HepG2 (cell line): Measurements from ENCODE around the gene CELF5. TPM values are rescaled to one million over a fixed set of nuclear protein-coding genes. Genes with fewer than 3 reads are reported as not detected.

ENCODE experiments used
- CBX2 ChIP-seq, 2 experiments: fragments of 200-600 bp in 1 of 2; sonication (generic); formaldehyde crosslinking in 1 of 2; IDR thresholded peaks; 2 replicates each; pipeline versions ENCODE4 v1.7.0 to v1.8.1; 2018 to 2022; ENCODE audit warnings: low read depth in 2 of 2, low read length in 1 of 2, mild to moderate bottlenecking in 1 of 2, missing genetic modification reagents in 1 of 2
- FOXK2 ChIP-seq: fragments of 450-650 bp; IDR thresholded peaks from 2 replicates; pipeline ENCODE4 v1.6.1; 2016
- GABPB1 ChIP-seq: IDR thresholded peaks from 2 replicates; pipeline ENCODE4 v1.6.1; 2016; ENCODE audit warnings: mild to moderate bottlenecking, missing genetic modification reagents, moderate library complexity, missing compliant biosample characterization
- HOXA9 ChIP-seq: sonication (generic); formaldehyde crosslinking; IDR thresholded peaks from 2 replicates; pipeline ENCODE4 v1.8.1; 2022; ENCODE audit warnings: missing genetic modification reagents, mild to moderate bottlenecking, moderate library complexity, borderline replicate concordance
- IRF2 ChIP-seq: IDR thresholded peaks from 2 replicates; pipeline ENCODE4 v1.6.1; 2018; ENCODE audit warnings: missing genetic modification reagents, missing compliant biosample characterization
- KDM5A ChIP-seq: fragments of 200-600 bp; sonication (generic); IDR thresholded peaks from 2 replicates; pipeline ENCODE4 v1.7.0; 2018; ENCODE audit warnings: antibody characterized with exemption, mild to moderate bottlenecking, low read length, borderline replicate concordance
- NCOA2 ChIP-seq: sonication (generic); formaldehyde crosslinking; IDR thresholded peaks from 2 replicates; pipeline ENCODE4 v1.8.0; 2022; ENCODE audit warnings: inconsistent platforms
- NONO ChIP-seq, 2 experiments: fragments of 450-650 bp in 1 of 2; sonication (generic) in 1 of 2; formaldehyde crosslinking in 1 of 2; IDR thresholded peaks in 1 of 2; conservative IDR thresholded peaks in 1 of 2; 2 replicates each; pipeline versions ENCODE4 v1.6.1 to v1.8.0; 2017 to 2022; ENCODE audit warnings: mild to moderate bottlenecking in 1 of 2, missing genetic modification reagents in 1 of 2, moderate library complexity in 1 of 2
- SIX4 ChIP-seq: sonication (generic); formaldehyde crosslinking; IDR thresholded peaks from 2 replicates; pipeline ENCODE4 v1.4.0; 2020; ENCODE audit warnings: missing genetic modification reagents
- TBP ChIP-seq: sonication (generic); formaldehyde crosslinking; IDR thresholded peaks from 2 replicates; pipeline ENCODE4 v1.5.0; 2020; ENCODE audit warnings: missing genetic modification reagents
- ZFP1 ChIP-seq: IDR thresholded peaks from 2 replicates; pipeline ENCODE4 v1.6.1; 2016
- ZNF234 ChIP-seq: sonication (generic); formaldehyde crosslinking; conservative IDR thresholded peaks from 2 replicates; pipeline ENCODE4 v1.5.1; 2020; ENCODE audit warnings: mild to moderate bottlenecking, missing genetic modification reagents
- ZNF256 ChIP-seq: sonication (generic); formaldehyde crosslinking; conservative IDR thresholded peaks from 2 replicates; pipeline ENCODE4 v1.4.0; 2020; ENCODE audit warnings: missing genetic modification reagents
- ZNF337 ChIP-seq: sonication (generic); formaldehyde crosslinking; IDR thresholded peaks from 2 replicates; pipeline ENCODE4 v1.5.1; 2020; ENCODE audit warnings: missing genetic modification reagents, low read depth, mild to moderate bottlenecking, borderline replicate concordance
- ZNF557 ChIP-seq: sonication (generic); formaldehyde crosslinking; IDR thresholded peaks from 2 replicates; pipeline ENCODE4 v1.4.0; 2020; ENCODE audit warnings: missing genetic modification reagents
- ZNF589 ChIP-seq: sonication (generic); formaldehyde crosslinking; conservative IDR thresholded peaks from 2 replicates; pipeline ENCODE4 v1.8.0; 2022; ENCODE audit warnings: mild to moderate bottlenecking, moderate library complexity, missing genetic modification reagents
- ZNF709 ChIP-seq: sonication (generic); formaldehyde crosslinking; IDR thresholded peaks from 2 replicates; pipeline ENCODE4 v1.5.0; 2020; ENCODE audit warnings: mild to moderate bottlenecking, missing genetic modification reagents
- ZSCAN9 ChIP-seq: IDR thresholded peaks from 2 replicates; pipeline ENCODE4 v1.6.1; 2016; ENCODE audit warnings: borderline replicate concordance
- polyA plus RNA-seq, 8 experiments: library from polyadenylated mRNA; depleted of rRNA in 3 of 8; stranded (reverse) in 7 of 8; unstranded in 1 of 8; fragments of >200 nt; fragmentation: Illumina TruSeq in 4 of 8; extraction: Trizol in 4 of 8; gene quantifications; 2 replicates each; pipeline versions ENCODE4 v1.2.1 to v1.2.3, GENCODE V29; 2011 to 2016; ENCODE audit warnings: low read depth in 4 of 8, missing spikeins in 1 of 8, mixed read lengths in 1 of 8; ENCODE audit not compliant: insufficient read depth in 1 of 8
- total RNA-seq, 5 experiments: library from RNA; depleted of rRNA; stranded (reverse); fragments of >200 nt; fragmentation: Illumina TruSeq; extraction: Trizol; gene quantifications; 2 replicates each; pipeline ENCODE4 v1.2.3, GENCODE V29; 2016; ENCODE audit warnings: low read depth in 1 of 5
- TF ChIP-seq, protein P1 (sequence below): sonication (generic); formaldehyde crosslinking; IDR thresholded peaks from 2 replicates; pipeline ENCODE4 v1.4.0; 2020; ENCODE audit warnings: missing genetic modification reagents, mild to moderate bottlenecking, borderline replicate concordance
- TF ChIP-seq, protein P2 (sequence below): sonication (generic); formaldehyde crosslinking; IDR thresholded peaks from 2 replicates; pipeline ENCODE4 v1.8.0; 2022; ENCODE audit warnings: missing genetic modification reagents, mild to moderate bottlenecking, moderate library complexity, borderline replicate concordance
- TF ChIP-seq, protein P3 (sequence below): sonication (generic); formaldehyde crosslinking; IDR thresholded peaks from 2 replicates; pipeline ENCODE4 v1.4.0; 2020; ENCODE audit warnings: missing genetic modification reagents, mild to moderate bottlenecking, borderline replicate concordance

The CELF5 gene
- total and polyA plus RNA-seq, 2 of the 13 experiments (the other 11 are each of a cell fraction or from before 2014, with no cell fraction given) = 0.31 to 0.84 TPM

DNA sequence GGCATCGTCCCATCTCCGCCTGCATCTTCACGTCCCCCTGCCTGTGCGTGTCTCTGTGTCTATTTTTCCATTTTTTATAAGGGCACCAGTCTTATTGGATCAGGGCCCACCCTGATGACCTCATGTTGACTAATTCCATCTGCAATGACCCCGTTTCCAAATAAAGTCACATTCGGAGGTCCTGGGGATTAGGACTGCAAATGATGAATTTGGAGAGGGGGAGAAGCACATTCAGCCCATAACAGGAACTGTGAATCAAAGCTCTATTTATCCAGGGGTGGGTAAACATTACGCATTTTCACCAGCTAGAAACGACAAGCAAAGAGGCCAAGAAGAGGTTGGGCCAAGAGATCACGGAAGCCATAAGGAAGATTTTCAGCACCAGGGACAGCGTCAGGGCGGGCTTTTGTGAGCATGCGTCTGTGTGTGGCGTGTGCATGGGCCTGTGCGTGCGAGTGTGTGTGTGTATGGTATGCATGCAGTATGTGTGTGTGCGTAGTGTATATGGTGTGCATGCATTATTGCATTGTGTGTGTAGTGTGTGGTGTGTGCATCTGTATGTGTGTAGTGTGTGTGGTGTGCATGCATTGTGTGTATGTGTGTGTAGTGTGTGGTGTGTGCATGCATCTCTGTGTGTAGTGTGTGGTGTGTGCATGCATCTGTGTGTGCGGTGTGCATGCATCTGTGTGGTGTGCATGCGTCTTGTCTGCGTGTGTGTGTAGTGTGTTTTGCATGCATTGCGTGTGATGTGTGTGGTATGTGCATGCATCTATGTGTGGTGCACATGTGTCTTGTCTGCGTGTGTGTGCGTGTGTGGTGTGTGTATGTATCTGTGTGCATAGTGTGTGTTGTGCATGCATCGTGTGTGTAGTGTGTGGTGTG is 19.6 kb downstream of the CELF5 start (continued):
- TF ChIP-seq, protein P1, sequence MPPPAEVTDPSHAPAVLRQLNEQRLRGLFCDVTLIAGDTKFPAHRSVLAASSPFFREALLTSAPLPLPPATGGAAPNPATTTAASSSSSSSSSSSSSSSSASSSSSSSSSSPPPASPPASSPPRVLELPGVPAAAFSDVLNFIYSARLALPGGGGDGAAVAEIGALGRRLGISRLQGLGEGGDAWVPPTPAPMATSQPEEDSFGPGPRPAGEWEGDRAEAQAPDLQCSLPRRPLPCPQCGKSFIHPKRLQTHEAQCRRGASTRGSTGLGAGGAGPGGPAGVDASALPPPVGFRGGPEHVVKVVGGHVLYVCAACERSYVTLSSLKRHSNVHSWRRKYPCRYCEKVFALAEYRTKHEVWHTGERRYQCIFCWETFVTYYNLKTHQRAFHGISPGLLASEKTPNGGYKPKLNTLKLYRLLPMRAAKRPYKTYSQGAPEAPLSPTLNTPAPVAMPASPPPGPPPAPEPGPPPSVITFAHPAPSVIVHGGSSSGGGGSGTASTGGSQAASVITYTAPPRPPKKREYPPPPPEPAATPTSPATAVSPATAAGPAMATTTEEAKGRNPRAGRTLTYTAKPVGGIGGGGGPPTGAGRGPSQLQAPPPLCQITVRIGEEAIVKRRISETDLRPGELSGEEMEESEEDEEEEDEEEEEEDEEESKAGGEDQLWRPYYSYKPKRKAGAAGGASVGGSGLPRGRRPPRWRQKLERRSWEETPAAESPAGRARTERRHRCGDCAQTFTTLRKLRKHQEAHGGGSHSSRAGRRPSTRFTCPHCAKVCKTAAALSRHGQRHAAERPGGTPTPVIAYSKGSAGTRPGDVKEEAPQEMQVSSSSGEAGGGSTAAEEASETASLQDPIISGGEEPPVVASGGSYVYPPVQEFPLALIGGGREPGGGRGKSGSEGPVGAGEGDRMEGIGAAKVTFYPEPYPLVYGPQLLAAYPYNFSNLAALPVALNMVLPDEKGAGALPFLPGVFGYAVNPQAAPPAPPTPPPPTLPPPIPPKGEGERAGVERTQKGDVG (CRISPR knock-in tag) = peak; percentile 31; the same call in 1 of the 2 replicates
- TF ChIP-seq ZNF256 (CRISPR knock-in tag) (0 out of 2 replicates have a peak, but pooled peaks have one; percentile 37), ZFP1 (CRISPR knock-in tag) (no peak), IRF2 (CRISPR knock-in tag) (peak; percentile 44; the same call in 1 of the 2 replicates), ZNF337 (no peak), KDM5A (no peak), FOXK2 (peak; percentile 24; the same call in 1 of the 2 replicates), ZNF709 (CRISPR knock-in tag) (no peak), ZNF234 (CRISPR knock-in tag) (no peak), SIX4 (CRISPR knock-in tag) (no peak; the same call in 1 of the 2 replicates), NONO (IDR thresholded peaks at IDR 0.05) (0 out of 2 replicates have a peak, but pooled peaks have one; percentile 77), NONO (CRISPR knock-in tag; conservative IDR thresholded peaks at IDR 0.05) (no peak; the same call in 1 of the 2 replicates), TBP (CRISPR knock-in tag) (no peak), ZSCAN9 (CRISPR knock-in tag) (peak; percentile 89), CBX2 (IDR thresholded peaks at IDR 0.05; ENCODE audit: low read depth, low read length) (no peak), CBX2 (CRISPR knock-in tag; IDR thresholded peaks at IDR 0.05; ENCODE audit: low read depth) (no peak), ZNF589 (CRISPR knock-in tag) (peak; percentile 90), HOXA9 (CRISPR knock-in tag) (peak; percentile 81; the same call in 1 of the 2 replicates), GABPB1 (CRISPR knock-in tag) (peak; percentile 23; the same call in 1 of the 2 replicates), ZNF557 (CRISPR knock-in tag) (peak; percentile 90; the same call in 1 of the 2 replicates), NCOA2 (0 out of 2 replicates have a peak, but pooled peaks have one; percentile 49)
- TF ChIP-seq, protein P2, sequence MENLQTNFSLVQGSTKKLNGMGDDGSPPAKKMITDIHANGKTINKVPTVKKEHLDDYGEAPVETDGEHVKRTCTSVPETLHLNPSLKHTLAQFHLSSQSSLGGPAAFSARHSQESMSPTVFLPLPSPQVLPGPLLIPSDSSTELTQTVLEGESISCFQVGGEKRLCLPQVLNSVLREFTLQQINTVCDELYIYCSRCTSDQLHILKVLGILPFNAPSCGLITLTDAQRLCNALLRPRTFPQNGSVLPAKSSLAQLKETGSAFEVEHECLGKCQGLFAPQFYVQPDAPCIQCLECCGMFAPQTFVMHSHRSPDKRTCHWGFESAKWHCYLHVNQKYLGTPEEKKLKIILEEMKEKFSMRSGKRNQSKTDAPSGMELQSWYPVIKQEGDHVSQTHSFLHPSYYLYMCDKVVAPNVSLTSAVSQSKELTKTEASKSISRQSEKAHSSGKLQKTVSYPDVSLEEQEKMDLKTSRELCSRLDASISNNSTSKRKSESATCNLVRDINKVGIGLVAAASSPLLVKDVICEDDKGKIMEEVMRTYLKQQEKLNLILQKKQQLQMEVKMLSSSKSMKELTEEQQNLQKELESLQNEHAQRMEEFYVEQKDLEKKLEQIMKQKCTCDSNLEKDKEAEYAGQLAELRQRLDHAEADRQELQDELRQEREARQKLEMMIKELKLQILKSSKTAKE (CRISPR knock-in tag) = no peak
- TF ChIP-seq, protein P3, sequence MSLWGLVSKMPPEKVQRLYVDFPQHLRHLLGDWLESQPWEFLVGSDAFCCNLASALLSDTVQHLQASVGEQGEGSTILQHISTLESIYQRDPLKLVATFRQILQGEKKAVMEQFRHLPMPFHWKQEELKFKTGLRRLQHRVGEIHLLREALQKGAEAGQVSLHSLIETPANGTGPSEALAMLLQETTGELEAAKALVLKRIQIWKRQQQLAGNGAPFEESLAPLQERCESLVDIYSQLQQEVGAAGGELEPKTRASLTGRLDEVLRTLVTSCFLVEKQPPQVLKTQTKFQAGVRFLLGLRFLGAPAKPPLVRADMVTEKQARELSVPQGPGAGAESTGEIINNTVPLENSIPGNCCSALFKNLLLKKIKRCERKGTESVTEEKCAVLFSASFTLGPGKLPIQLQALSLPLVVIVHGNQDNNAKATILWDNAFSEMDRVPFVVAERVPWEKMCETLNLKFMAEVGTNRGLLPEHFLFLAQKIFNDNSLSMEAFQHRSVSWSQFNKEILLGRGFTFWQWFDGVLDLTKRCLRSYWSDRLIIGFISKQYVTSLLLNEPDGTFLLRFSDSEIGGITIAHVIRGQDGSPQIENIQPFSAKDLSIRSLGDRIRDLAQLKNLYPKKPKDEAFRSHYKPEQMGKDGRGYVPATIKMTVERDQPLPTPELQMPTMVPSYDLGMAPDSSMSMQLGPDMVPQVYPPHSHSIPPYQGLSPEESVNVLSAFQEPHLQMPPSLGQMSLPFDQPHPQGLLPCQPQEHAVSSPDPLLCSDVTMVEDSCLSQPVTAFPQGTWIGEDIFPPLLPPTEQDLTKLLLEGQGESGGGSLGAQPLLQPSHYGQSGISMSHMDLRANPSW (CRISPR knock-in tag) = no peak
